GM21381 (cell line): Measurements from ENCODE around the gene CDC6.

Source experiments
- ATAC-seq: cut with Tn5 transposase; IDR thresholded peaks from one replicate; pipeline ENCODE4 v1.9.1; 2021; ENCODE audit warnings: mild to moderate bottlenecking, moderate library complexity; ENCODE audit not compliant: unreplicated experiment

Gene CDC6

GRCh38 chr17:40321961-40322357 is 34.3 kb downstream of the CDC6 start:
- no peak for ATAC-seq

DNA sequence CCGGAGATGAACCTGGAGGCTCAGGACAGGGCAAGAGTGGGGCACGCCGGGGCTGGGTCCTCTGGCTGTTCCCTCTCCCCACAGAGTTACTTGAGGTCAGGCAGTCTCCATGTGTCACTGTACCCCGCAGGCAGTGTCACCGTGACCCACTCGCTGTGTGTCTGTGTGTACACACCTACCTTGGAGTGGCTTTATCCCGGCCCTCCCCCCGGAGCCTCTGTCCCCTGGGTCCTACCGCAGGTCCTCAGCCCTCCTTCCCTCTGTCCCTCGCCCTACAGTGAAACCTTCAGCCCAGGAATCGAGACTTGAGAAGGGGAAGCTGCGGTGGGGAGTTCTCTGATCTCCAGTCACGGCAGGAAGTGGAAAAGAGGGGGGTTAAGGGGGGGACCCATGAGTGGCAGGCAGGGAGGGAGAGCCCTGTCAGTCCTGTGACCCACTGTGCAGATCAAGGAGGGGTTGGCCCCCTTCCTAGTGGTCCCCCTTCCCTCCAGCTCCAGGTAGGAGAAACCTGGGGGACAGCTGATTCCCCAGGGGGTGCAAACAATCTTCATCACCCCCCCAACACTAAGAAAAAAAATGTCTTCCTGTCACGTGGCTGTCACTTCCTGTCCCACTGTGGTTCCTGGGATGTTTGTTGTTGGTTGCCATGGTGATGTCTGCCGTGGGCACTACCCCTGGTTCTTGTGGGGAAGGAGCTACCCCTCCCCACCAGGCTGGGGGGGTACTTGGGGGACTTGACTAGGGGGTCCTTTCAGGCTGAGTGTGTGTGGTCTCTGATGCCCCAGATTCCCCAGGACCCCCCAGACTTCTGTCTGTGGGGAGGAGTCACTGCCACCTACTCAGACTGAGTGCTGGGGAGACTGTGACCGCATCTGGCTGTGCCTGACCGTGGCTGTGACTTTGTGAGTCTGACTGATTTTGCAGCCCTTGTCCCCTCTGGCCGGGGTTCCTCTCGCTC is 35.0 kb downstream of the CDC6 start:
- ATAC-seq: peak; percentile 31

GRCh38 chr17:40323391-40324381 is 36.0 kb downstream of the CDC6 start:
- peak; percentile 22 for ATAC-seq

GRCh38 chr17:40325156-40326013 is 37.7 kb downstream of the CDC6 start:
- ATAC-seq: no peak

DNA sequence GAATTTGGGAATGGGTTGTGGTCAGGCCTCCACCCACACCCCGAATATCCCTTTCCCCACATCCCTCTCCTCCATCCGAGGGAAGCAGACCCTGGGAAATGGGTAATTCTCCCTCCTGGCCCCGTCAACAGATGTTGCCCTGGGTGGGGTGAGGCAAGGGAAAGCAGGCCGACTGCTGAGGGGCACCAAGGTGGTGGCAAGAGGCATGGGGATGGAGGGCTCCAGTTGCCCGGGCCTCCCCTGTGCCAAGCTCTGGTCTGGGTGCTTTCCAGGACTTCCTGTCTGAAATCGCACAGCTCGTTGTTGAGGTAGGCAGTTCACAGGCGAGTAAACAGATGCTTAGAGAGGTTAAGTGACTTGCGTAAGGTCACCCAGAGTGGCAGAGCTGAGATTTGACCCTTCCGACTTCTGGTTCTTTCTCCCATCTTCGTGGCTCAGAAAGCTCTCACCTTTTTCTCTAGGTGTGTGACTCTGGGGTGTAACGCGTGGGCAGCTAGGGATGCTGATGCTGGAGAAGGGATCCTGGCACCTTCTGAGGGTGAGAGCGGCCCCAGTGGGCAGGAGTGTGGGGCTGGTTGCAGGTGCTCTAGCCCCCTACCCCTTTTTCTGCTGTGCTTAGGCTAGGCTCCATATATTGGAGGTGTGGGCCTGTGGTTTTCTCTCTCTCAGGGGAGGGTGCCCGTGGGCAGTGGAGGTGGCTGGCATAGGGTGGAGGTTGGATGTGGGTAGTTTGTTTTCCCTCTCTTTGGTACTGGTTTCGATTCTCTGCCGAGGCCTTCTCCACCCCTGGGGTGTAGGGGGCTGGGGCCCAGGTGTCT is 38.5 kb downstream of the CDC6 start:
- ATAC-seq: no peak

DNA sequence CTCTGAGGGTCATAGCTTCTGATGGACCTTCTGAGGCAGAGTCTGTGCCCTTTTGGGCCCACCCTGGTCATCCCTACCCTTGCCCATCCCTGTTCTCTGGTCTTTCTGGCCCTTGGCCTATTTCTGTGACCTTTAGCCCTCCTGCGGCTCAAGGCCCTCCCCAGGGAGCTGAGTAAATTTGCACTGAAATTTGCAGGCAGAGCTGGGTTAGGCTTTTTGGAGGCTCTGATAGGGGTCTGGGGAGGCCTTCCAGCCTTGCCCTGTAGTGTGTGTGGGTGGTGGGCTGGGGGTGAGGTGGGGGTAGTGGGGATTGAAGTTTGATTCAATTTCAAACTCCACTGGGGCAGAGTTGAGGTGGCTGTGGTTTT is 39.1 kb downstream of the CDC6 start:
- no peak for ATAC-seq

GRCh38 chr17:40327244-40327729 is 39.6 kb downstream of the CDC6 start:
- no peak for ATAC-seq

GRCh38 chr17:40327735-40328385 is 40.2 kb downstream of the CDC6 start:
- no peak for ATAC-seq

DNA sequence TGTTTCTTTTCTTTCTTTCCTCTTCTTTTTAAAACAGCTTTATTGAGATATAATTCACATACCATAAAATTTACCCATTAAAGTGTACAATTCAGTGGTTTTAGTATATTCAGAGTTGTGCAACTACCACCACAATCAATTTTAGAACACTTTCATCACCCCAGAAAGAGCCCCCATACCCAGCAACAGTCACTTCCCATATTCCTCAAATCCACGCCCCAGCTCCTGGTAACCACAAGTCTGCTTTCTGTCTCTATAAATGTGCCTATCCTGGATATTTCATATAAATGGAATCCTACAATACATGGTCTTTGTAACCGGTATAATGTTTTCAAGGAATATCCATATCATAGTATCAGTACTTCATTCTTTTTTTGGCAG is 40.7 kb downstream of the CDC6 start:
- ATAC-seq: no peak

DNA sequence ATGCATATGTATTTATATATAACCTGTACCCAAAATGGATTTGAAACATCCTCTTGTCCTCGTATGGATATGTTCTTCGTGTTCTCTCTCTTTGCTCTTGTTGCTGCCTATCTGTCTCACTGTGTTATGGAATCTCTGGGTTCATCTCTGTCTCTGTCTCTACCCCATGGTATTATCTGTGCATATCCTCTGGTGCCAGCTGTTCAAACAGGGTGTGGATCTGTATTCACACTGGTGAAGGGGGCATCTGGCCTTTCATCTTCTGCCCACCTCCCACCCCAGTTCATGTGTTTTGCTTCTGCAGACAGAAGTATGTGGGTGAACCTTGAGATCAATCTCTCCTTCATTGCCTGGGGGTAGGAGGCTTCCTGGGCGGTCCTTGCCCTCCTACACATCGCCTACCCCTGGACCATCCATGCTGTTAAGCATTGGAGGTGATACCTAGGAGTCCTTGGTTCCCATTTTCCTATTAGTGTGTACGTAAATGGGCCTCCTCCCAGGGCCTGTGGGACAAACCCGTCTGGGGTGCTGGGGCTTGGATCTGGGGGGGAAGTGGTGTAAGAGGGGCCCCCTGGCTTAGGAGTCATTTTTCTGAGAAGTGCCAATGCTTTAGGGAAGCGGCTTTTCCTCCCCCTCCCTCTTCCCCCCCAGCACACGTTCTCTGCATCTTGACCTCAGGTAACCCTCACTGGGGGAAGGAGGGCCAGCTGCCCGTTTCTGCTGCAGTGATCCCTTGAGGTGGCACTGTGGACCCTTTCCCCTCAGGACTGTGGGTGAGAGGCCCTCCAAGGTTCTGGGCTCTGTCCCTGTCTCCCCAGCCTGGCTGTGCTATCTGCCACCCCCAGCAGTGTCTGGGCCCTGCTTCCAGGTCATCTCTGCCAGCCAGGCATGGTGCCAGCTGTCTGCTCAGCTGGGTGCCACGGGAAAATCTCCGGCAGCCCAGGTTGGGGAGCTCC is 42.4 kb downstream of the CDC6 start:
- ATAC-seq: no peak

DNA sequence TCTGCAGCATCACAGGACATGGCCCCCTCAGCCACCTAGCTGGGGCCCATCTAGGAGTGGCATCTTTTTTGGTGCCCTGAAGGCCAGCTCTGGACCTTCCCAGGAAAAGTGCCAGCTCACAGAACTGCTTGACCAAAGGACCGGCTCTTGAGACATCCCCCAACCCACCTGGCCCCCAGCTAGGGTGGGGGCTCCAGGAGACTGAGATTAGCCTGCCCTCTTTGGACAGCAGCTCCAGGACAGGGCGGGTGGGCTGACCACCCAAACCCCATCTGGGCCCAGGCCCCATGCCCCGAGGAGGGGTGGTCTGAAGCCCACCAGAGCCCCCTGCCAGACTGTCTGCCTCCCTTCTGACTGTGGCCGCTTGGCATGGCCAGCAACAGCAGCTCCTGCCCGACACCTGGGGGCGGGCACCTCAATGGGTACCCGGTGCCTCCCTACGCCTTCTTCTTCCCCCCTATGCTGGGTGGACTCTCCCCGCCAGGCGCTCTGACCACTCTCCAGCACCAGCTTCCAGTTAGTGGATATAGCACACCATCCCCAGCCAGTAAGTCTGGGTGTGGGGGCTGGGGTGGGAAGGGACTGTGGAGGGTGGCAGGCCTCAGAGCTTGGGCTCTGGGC is 43.3 kb downstream of the CDC6 start:
- ATAC-seq: no peak

DNA sequence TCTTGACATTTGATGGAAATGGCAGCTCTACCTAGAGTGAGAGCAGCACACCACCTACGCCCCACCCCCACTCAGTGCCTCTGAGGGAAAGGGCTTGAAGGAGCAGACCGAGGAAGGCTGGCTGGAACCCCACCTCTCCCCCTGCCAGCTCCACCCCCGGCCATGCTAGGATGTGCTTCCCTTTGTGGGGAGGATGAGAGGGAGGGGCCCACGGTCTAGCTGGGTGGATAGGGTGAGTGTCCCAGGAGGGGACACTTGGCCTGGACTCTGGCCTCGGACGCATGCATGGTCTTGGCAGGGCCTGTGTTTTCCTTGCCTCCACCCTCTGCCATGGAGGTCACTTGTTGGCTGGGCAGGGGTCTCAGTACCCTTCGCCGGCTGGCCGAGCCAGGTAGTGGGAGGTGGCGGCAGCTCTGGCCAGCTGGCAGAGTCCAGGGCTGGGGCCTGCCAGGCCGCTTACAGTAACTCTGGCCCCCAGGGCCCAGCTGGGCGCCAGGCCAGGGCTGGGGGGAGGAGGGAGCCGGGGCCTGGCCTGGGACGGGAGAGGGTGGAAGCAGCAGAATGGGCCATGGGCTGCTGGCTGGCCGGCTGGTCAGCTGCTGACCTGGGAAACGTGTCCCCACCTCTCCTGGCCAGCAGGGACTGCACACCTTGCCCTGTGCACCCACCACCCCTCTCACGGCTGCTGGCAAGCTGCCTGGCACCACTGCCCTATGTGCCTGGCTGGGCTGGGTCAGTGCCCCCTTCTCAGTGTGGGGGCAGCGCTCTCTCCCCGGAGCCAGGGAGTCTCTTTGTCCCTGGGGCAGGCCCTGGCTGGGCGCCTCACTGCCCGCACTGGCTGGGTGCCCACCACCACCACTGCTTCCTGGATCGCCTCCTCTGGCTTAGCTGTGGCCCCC is 44.3 kb downstream of the CDC6 start:
- no peak for ATAC-seq

- ATAC-seq: no peak
Observed at GRCh38 chr17:40333781-40334448, 46.2 kb downstream of the CDC6 start.

- ATAC-seq: no peak
Observed at GRCh38 chr17:40335620-40336019, 47.9 kb downstream of the CDC6 start.

DNA sequence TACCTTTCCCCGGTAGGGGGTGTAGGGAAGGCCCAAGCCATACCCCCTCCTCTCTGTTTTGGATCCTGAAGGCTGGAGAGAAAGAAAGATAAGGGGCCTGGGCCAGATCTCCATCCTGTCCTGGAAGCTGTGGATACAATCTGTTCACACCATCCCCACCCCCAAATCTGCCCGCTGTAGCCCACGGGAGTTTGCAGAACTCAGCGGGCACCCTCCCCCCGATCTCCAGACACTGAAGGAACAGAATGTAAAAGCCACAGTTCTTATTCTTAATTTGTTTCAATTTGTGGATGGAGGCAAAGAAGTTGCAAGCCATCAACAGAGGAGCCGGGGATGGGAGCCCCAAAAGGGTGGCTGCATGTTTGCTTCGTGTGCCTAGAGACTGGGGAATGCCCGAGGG is 49.7 kb downstream of the CDC6 start:
- ATAC-seq: no peak

DNA sequence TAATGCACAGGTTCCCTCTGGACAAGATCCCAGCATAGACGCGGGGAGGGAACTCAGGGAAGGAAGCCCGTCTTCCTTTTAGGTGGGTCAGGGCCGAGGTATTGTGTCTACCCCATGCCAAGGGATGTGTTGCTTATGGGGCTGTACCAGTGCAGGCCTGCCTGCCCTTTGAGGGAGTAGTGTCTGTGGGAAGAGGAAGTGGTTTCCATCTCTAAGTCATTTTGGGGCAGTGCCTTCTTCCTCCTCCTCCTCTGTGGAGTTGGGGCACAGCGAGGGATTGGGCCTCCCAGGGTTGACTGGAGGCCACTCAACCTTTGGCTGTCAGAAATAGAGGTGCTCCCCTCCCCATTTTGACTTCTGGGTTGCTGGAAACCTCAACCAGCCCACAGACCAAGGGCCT is 50.4 kb downstream of the CDC6 start:
- ATAC-seq: no peak
